HG03439 (cell line): ENCODE measurements around the gene TRIP10.
"Not testable (repeated sequence)": the region's sequence is repeated elsewhere in the genome, so short reads cannot be mapped to it uniquely, and the experiment has no call there.

Experiments used
- ATAC-seq: cut with Tn5 transposase; IDR thresholded peaks from one replicate; pipeline ENCODE4 v1.9.1; 2021; ENCODE audit warnings: mild to moderate bottlenecking, moderate library complexity; ENCODE audit not compliant: unreplicated experiment

TRIP10 gene

DNA sequence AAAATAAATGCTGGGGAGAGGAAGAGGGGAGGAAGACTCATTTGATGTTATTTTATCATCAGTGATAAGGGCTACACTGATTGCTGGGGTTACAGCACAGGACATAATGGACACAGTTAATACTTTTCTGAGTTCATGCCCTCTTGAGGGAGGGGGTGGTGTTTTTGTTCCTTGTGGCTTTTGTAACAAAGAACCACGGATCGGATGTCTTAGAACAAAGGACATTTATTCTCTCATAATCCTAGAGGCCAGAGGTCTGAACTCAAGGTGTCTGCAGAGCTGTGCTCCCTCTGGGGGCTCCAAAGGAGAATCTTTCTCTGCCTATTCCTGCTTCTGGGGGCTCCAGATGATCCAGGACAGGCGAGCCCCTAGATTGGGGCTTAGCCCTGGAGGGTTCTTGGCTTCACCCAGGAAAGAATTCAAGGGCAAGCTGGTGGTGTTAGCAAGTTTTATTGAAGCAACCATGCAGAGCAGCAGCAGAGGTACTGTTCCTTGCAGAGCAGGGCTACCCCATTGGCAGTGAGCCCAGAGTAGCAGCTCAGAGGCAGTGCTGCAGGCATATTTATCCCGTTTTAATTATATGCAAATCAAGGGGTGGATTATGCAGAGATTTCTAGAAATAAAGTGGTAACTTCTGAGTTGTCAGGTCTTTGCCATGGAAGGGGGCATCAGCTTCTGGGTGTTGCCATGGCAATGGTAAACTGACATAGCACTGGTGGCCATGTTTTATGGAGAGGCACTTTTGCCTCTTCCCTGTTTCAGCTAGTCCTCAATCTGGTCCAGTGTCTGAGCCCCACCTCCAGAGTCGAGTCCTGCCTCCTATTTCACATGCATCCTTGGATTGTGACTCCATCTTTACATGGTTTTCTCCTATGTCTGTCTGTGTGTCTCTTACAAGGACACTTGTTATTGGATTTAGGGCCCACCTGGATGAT lies 51.0 kb downstream of the TRIP10 start:
- no peak for ATAC-seq

DNA sequence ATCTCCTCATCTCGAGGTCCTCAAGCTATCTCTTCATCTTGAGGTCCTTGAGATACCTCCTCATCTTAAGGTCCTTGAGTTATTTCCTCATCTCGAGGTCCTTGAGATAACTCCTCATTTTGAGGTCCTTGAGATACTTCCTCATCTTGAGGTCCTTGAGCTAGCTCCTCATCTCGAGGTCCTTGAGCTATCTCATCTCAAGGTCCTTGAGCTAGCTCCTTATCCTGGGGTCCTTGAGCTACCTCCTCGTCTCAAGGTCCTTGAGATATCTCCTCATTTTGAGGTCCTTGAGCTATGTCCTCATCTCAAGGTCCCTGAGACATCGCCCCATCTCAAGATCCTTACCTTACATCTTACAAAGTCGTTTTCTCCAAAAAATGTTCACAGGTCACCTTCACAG lies 51.8 kb downstream of the TRIP10 start:
- no peak for ATAC-seq

DNA sequence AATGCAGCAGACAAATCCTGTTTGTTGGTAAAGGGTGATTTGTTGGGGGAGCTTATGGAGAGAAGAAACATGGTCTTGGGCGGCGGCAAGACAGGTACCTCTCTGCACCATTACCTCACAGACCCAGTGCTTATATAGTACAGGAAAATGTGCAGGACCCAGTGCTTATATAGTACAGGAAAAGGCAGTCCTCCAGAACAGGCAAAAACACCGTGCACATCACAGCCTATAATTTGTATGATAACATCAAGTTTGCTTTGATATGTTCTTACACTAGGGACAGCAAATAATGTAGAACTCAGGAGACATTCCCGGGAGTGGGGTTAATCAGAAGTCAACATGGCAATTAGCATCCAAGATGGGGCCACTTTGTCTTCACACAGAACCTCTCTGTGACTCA lies 53.9 kb downstream of the TRIP10 start:
- ATAC-seq = no peak

DNA sequence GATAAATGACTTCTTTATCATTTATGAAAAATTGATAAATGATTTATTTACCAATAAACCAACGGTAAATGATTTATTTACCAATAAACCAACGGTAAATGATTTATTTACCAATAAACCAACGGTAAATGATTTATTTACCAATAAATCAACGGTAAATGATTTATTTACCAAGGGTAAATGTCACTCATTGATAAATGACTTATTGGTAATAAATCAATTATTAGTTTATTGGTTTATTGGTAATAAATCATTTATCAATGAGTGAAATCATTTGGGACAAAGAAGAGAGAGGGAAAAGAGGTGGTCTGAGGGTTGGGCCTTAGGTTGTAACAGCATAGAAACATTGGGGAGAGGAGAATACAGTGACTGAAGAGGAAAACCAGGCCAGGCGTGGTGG lies 54.5 kb downstream of the TRIP10 start:
- no peak for ATAC-seq

DNA sequence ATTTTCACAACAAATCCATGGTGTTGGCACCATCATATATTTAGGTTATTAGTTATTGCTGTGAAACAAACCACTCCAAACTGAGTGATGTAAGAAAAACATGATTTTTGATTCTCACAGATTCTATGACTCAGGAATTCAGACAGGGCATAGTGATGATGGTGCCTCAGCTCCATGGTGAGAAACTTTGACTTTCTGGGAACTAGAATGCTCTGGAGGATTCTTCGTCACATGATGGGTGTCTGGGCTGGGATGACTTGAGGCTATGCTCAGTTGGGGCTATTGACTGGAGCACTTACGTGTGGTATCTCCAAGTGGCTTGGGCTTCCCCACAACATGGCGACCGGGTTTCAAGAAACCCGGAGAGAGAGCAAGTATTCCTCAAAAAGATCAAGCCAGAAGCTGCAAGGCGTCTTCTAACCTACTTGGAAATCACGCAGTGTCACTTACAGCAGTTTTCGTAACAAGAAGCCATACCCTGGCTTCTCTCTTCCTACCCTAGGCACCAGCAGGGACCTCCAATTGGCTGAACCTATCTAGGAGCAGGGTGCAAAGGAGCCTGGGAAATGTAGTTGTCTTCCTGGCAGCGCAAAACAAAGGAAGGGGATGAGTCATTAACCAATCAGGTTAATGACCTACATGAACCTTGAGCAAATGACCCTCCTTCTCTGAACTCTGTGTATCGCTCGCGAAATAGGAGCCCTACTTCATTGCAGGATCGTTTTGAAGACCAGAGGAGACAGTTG lies 55.4 kb downstream of the TRIP10 start:
- no peak for ATAC-seq

DNA sequence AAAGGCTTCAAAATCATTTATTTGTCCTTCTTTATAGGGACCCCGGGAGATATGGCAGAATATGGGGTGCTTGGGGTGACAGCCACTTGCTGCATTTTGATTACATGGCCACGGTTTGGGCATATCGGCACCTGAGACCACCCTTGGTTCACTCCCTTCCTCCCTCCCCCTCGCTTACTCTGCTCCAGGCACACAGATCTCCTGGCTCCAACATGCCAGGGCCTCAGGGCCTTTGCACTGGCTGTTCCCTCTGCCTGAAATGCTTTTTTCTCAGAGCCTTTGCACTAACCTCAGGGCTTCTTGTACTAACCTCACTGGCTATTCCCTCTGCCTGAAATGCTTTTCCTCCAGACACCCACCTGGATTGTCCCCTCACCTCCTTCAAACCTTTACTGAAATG lies 56.8 kb downstream of the TRIP10 start:
- ATAC-seq = no peak

DNA sequence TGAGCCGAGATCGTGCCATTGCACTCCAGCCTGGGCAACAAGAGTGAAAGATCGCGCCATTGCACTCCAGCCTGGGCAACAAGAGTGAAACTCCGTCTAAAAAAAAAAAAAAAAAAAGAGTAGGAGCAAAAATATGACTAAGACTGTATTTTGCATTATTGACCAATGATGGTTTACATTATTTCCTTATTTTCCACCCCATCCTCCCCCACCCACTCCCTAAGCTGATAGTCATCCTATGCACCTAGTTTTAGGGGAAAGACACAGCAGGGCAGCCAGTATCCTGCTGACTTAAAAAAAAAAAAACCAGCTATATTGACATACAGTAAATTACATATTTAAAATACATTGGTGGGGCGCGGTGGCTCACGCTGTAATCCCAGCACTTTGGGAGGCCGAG lies 58.2 kb downstream of the TRIP10 start:
- no peak for ATAC-seq

DNA sequence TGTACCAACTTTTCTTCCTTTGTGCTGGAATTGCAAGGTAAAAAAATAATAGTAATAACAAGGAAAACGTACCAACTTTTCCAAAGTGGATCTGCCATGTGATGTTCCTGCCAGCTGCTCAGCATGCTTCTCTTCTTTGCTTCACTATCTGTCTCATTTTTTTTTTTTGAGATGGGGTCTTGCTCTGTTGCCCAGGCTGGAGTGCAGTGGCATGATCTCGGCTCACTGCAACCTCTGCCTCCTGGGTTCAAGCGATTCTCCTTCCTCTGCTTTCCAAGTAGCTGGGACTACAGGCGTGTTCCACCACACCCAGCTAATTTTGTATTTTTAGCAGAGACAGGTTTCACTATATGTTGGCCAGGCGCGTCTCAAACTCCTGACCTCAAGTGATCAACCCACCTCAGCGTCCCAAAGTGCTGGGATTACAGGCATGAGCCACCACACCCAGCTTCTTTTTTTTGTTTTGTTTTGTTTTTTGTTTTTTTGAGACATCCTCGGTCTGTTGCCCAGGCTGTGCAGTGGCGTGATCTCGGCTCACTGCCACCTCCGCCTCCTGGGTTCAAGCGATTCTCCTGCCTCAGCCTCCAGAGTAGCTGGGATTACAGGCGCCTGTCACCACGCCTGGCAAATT lies 60.8 kb downstream of the TRIP10 start:
- not testable (repeated sequence) for ATAC-seq

DNA sequence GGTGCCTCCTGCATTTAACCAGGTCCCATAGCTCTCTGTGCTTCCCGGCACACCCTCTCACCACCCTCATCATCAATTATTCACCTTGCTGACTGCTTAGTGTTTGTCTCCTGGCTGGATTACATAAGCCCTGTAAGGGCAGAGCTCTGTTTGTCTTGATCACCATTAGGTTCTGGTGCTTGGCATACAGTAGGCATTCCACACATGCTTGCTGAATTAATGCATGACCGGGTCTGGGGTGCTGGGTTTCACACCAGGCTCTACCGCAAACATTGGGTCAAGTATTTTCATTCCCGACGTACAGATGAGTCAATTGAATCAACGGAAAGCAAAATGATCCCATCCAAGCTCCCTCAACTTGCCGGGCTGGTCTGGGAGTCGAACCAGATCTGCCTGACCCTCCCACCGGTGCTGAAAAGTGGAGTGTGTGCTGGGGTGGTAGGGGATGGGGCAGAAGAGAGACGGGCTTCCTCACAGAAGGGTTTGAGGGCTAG lies 61.6 kb downstream of the TRIP10 start:
- ATAC-seq = no peak
